Activated T-cell treated with anti-CD3 and anti-CD28 coated beads for 1 hour (primary cell): ENCODE results near the gene NCEH1.
"Not testable (repeated sequence)": the region's sequence is repeated elsewhere in the genome, so short reads cannot be mapped to it uniquely, and the experiment has no call there.

Source experiments
- DNase-seq: peaks from one replicate; pipeline ENCODE4 v3.0.0-alpha.2; 2020; ENCODE audit warnings: low read depth

Gene NCEH1

DNA sequence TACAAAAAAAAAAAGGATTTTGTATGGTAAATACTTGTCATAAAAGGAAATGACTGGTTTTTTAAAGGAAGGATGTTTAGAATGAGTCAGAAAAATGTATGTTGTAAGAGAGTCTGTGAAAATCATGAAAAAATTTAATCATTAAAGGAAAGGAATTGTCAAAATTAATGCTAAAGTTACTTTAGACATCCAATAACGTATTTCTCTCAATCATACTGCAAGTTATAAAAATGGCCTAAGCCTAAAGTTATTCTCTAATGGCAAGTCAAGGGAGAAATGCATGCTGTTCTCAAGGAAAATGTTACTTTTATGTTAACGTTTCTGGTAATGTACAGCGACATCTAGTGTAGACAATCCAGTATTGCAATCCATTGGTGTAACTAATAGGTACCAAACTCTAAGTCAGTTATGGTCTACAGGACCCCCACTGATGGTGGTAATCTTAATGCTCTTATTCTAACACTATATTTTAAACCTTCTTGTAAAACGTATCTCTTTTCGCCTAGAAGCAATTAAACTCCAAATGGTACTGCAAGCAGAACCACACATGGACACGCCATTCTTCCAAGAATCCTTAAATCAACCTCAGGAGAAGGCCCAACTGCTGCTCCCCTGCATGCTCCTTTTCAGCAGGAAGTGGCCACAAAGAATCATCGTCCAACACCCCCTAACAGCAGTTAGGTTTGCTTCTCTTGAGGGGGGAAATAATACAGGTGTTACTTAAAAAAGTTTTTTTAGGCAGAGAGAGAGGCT, 35.2 kb downstream of the NCEH1 start:
- DNase-seq: no peak

DNA sequence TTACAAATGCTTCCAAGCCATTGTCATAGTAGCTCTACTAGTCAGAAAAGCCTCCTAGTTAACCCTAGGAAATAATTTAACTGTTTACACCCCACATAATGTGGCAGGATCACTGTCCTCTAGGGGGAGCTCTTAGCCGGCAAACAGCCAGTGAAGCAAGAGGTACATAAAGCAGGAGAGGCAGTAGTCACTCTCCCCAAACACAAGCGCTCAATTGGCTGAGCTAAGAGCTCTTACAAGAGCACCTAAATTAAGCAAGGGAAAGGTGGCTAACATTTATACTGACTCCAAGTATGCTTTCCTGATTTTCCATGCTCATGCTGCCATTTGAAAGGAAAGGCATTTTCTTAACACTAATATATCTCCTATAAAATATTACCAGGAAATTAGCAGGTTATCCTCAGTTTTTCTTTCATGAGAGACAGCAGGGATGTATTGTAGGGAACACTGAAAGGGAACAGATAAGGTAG, 37.6 kb downstream of the NCEH1 start:
- DNase-seq: peak; percentile 16

DNA sequence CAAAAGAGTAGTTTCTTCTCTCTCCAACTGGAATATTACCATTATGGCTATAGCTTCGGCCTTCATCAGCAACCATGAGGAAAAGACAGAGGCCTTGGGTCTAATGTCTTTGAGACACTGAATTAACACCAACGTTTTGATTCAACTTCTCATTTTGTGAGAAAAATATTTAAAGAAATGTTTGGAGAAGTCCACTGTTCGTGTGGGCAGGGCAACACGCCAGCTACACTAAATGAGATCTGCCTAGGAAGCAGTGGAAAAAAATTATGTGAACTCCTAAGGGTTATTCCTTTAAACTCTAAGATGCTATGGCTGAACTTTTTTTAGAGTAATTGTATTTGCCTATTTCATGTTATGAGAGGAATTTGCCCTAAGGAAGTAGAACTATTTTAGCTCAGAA, 41.8 kb downstream of the NCEH1 start:
- DNase-seq: no peak

DNA sequence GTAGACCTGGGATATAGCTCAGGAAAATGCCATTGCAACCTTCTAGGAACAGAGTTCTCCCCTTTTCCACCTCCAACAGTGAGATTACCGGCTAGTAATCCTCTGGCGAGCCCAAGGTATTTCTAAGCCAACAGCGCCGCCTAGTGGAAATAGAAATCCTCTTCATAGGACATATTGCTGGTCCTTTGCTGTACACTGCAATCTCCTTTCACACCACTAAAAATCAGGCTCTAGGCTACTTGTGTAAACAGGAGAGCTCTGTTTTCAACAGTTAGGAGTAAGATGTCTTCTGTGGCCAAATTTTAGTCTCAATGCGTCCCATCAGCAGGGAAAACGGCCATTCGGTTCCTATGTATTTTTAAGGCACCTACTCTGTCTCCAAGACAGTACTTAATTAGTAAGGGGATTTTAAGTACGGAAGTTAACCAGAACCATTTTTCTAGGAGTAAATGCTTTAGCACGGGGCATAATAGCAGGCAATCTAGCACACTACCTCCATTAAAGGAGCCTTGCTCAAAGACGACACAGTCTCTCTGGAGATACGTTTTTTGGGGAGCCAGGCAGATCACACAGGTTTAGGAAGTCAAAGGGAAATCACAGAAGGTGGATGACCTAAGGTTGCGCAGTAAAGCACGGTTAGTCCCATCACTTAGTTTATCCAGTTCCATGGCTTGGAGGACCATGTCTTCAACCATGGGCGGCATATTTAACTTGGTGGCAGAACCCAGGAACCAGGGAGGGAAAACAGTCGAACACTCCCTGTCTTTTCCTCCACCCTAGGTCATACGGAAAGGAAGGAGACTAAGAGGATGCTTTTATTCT, 43.8 kb downstream of the NCEH1 start:
- peak; percentile 67 for DNase-seq

DNA sequence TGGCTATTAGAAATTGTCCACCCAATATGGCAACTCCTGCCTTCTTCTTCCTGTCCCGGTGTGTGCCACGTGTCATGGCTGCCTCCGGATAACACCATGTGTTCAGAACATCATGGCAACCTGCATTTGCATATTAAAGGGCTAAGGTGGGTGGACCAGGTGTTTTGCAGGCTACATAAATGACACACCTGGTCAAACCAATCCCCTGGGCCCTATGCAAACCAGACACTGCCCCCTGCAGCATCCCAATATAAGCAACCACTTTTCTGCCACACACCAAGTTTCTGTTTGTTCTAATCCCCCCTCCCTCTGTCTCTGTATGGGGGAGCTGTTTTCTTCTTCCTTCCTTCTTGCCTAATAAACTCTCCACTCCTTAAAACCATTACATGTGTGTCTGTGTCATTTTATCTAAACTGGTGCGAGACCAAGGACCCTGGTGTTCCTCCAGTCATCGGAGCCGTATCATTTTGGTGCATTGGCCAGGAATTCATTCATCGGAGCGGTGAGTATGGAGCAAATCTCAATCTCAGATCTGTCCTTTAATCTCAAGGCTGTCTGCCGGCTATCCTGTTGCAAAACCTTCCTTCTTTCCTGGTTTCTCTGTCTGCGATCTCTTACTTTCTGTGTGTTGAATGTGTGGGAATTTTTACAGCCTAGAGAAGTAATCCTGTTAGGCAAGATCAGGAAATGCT, 44.5 kb downstream of the NCEH1 start:
- DNase-seq: no peak

DNA sequence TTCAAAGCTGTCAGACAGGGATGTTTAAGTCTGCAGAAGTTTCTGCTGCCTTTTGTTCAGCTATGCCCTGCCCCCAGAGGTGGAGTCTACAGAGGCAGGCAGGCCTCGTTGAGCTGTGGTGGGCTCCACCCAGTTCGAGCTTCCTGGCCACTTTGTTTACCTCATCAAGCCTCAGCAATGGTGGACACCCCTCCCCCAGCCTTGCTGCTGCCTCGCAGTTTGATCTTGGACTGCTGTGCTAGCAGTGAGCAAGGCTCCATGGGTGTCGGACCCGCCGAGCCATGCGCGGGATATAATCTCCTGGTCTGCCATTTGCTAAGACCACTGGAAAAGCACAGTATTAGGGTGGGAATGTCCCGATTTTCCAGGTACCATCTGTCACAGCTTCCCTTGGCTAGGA, 45.4 kb downstream of the NCEH1 start:
- DNase-seq: not testable (repeated sequence)

DNA sequence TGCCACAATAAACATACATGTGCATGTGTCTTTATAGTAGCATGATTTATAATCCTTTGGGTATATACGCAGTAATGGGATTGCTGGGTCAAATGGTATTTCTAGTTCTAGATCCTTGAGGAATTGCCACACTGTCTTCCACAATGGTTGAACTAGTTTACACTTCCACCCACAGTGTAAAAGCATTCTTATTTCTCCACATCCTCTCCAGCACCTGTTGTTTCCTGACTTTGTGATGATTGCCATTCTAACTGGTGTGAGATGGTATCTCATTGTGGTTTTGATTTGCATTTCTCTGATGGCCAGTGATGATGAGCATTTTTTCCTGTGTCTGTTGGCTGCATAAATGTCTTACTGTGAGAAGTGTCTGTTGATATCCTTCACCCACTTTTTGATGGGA, 50.4 kb downstream of the NCEH1 start:
- DNase-seq: not testable (repeated sequence)

DNA sequence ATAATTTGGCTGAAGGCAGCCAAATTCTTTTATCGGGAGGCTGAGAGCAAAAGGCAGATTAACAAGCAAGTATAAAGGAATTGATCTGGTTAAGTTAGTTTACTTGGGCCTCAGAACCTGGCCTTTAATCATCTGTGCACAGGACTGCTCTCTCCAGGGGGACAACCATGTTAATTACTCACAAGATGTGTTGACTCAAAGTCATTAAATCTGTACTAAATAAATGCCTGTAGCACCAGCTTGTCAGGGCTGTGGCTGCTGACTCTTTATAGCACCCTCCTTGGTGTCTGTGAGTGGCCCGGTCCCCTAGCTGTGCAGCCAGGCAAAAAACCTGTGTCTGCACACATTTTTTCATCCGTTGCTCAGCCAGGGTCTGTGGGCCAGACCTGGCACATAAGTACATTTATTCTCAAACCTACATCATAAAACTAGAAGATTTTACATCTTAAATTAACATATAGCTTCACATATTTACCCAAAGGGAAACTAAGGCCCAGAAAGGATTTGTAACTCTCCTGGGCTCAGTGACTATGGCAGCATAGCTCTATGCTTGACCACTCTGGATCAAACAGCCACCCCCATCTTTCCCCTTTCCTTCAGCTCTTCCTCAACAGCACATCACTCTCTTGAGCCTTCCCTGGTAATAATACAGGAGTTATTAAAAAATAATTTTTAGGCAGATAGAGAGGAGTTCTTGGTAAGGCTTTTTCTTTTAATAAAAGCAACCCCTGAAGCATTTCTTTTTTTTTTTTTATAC, 51.4 kb downstream of the NCEH1 start:
- no peak for DNase-seq

DNA sequence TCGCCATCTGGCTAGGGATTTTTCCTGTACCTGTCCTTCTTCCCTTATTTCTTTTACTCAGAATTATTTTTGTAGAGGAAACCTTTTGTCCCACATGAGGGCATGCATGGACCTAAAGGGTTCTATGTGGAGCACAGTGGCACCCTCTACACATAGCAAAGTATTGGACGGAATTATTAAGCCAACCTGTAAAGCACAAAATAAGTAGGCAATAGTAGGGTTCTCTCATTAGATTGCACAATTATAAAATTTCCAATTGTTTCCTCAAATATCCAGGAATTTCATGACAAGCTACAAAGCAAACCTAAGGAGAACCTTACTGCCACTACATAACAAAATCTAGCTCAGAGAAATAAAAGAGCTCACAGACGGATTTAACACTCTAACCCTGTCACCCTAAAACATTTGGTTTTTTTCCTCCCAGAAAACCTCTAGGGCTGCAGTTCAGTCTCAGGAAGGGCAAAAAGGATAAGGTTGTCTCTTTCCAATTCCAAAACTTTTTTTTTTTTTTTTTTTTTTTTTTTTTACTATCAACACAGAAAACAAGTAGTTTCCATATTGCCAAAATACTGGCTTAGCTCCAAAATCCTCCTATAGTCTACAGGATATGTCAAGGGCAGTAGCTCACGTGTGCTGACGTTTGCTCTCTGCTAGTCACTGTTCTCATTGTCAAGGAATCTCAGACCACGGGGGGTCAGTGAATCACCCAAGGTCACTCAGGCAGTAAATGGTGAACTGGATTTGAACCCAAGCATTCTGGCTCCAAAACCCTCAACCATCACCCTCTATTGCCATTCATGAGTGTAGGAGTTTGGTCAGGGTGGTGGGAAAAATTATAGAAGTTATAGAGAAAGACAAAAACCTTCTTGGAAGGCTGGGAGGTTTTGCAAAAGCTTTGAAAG, 52.3 kb downstream of the NCEH1 start:
- DNase-seq: no peak

DNA sequence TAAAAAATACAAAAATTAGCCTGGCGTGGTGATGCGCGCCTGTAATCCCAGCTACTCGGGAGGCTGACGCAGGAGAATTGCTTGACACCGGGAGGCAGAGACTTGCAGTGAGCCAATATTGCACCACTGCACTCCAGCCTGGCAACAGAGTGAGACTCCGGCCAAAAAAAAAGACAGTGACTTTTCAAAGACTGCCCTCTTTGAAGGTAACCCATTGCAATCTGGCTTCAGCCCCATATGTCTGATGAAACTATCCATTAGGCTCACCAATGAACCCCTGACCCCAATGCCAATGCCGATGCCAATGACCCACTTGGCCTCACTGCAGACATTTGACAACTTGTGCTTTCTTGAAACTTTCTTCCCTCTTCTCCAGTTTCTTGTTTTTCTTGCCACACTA, 54.3 kb downstream of the NCEH1 start:
- DNase-seq: no peak

DNA sequence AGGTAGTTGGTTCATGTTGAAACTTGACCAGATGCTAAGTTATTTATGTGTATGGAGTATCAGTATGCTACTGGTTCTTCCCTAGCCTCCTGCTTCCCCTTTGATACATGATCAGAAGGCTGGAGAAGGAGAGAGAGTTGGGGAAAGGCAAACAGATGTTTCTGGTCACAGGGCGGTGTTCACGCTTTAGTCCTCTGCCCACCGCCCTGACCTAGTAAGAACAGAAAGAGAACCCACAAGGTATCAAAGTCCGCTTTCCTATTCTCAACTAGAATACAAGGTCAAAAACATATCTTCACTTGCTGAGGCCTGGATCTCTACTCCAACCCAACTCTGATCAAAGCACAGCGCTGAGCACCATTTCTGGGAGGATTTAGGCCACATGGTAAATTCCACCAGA, 55.5 kb downstream of the NCEH1 start:
- no peak for DNase-seq

DNA sequence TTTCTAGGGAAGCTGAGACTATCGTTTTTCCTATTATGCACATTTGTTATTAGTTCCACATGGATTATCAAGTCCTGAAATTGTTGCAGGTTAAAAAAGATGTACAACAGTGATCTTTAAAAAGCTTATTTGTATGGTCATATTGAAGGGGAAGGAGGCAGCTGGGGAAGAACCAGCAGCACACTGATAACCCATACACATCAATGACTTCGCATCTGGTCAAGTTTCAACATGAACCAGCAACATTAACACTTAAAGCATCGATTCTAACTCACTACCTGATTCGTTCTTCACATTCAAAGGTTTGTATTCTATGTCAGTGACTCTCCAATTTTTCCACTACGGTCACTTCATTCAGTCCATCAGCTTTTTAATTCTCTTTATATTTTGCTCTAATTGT, 56.4 kb downstream of the NCEH1 start:
- no peak for DNase-seq

DNA sequence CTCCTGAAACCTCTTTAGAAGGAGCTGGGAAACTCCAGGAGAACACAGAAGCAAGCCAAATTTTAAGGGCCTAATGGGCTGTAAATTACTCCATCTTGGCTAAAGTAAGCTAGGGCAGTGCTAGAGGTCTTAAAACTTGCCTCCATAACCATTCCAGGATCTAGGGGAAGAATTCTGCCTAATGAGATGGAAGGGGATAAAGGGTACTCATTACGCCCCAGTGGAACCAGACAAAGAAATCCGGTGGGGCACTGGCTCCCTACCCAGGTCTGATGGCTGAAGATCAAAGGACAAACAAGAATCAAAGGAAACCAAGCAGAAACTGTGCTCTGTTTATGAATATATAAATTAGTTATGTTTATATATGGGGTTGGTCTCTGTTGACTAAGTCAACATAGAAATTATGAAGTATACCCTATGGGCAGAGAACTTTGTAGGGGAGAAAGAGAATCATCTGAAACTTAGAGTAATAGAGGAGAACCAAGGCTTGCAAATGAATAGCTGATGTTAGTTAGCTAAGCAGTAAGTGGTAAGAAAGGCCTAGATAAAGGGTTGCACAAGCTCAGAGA, 57.8 kb downstream of the NCEH1 start:
- no peak for DNase-seq

DNA sequence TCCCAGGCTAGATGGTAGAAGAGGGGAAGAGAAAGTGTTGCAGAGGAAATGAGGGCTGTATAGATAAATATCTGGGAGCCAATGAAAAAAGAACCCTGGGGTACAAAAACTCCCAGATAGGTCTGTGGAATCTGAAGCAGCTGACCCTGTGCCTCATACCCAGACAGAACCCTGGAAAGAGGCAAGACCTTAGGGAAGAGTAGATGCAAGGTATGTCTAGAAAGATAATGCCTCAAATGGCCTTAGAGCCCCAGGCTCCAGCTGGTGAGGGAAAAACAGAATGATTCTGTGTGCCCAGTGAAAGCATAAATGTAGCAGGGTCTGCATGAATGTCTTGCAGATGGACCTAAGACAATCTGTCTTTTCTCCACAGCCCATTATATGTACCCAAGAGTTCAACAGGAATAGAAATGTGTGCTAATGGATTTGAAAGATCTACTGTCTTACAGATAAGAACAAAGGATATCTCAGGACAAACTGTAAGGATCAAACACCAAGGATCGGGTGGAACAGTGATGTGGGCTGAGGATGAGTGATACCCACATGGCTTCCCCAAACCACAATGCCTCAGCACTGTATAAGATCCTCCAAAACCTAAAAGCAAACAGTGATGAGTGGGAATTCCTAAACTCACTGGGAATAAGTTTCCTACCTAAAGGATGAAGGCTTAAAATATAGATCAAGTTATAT, 58.8 kb downstream of the NCEH1 start:
- no peak for DNase-seq

DNA sequence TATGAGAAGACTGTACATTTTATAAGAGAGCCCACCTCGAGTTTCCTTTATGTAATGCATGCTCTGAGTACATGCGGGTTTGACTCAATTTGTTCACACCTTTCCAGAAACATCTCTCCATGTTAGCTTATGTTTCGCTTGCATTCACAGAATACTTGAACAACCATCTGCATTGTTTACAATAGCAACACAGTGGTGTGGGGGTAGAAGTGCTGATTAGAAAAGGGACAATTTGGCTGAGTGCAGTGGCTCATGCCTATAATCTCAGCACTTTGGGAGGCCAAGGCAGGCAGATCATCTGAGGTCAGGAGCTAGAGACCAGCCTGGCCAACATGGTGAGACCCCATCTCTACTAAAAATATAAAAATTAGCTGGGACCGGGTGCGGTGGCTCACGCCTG, 60.9 kb downstream of the NCEH1 start:
- DNase-seq: no peak

DNA sequence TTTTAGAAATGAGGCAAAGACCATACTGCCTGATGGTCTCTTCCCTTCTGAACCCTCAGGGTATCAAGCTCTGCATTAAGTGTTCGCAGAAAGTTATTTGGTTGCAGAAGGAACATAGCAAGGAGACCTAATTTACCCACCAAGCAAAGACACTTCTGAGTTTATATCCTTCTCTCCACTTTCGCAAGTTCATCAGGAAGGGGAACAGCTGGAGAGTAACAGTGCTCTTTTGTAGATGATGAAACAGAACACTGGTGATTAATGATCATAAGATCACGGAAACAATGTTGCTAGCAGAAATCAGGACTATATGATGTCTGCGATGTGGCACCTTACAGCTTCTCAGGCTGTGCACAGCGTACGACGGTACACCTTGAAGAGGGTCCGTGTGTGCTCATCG, 62.1 kb downstream of the NCEH1 start:
- no peak for DNase-seq

DNA sequence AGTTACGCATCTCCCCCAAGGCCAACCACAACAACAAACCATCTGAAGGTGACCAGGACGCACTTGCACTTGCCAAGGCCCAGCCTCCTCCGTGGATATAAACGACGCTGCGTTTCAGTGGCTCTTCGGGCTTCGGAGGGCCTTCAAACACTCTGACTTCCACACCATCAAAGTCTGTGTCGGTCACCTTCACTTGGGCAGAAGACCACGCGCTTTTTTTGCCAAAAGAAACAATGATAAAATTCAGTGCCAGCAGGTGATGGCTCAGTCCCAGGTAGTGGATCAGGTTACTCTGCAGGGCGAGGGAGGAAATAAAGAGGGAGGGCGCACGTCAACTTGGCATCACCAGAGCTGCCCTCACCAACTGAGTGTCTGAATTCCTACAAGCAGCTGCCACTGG, 63.0 kb downstream of the NCEH1 start:
- DNase-seq: no peak

DNA sequence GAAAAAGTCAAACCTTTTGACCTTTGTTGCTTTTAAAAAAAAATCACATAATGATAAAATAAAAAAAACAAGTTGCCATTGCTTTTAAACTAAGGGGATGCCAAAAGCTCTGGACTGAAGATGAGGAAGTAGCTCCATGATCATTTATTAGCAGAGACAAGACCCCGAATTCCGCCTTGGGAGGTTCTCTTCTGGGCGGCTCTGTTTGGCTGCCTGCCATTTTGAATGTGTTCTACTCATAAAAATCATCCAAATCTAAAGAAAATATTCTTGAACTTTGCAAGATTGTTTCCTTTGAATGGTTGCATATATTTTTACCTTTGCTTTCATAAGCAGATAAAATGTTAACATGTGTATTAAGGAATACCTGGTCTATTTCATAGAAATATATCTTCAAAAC, 63.8 kb downstream of the NCEH1 start:
- no peak for DNase-seq

DNA sequence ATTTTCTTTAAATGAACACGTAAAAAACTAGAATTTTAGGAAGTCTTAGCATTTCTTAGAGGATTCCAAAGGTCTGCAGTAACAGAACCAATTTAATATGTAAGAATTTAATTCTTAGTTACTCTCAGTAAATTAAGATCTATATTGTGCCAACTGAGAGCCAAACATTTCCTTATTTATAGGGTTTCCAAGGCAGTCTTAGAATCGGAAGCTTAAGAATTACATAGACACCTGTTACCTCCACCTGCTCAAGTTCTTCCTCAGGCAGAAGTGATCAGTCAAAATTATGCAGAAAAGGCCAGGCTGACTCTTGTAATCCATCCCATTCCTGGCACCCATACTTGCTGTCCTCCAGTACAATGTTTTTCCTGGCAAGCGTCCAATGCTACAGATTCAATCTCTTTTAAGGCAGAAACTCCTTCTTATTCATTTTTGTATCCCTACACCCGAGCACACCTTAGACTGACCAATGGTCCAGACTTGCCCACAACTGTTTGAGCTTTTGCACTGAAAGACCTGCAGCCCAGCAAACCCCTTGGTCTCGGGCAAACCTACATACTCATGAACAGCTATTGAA, 64.3 kb downstream of the NCEH1 start:
- DNase-seq: no peak

DNA sequence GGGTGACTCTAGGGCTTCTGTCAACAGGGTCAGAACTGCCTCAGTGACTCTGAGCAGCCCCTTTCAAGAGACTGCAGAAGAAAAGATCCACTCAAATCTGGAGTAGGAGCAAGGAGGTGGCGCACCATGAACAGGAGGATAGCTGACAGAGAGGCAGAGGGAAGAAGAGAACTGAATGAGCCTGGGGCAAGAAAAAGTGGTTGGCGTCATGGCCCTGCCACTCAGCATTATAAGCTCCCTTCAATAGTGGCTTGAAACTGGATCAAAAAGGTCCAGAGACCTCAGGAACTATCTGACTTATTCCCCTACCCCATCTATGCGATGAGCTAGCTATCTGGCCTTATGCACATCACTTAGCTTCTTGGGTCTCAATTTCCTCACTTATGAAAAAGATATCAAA, 66.6 kb downstream of the NCEH1 start:
- DNase-seq: no peak
